ENCODE results near the gene TBCD.

- TF ChIP-seq CTCF (IDR thresholded peaks at IDR 0.05; ENCODE audit: low read depth, low read length) (no peak), MYC (IDR thresholded peaks at IDR 0.05; ENCODE audit: low read depth, low read length) (no peak)
Observed at GRCh38 chr17:82856361-82856760, 104.5 kb downstream of the TBCD start.

Measured in NB4 (cell line).